NCI-H748 treated with DMSO at 0.1 percent for 48 hours (cell line): ENCODE data around the gene BCAT1.
"Not testable (repeated sequence)": the region's sequence is repeated elsewhere in the genome, so short reads cannot be mapped to it uniquely, and the experiment has no call there.

Source experiments
- DNase-seq: peaks from one replicate; lab custom pipeline; 2025; lab: John Stamatoyannopoulos, UW

Gene BCAT1

GRCh38 chr12:24956351-24956750, 7.5 kb upstream of the BCAT1 start:
- not testable (repeated sequence) for DNase-seq

GRCh38 chr12:24955853-24956252, 7.0 kb upstream of the BCAT1 start:
- no peak for DNase-seq

- no peak for DNase-seq
These were observed 6.5 kb upstream of the BCAT1 start for GRCh38 chr12:24955389-24955788.

GRCh38 chr12:24954261-24954660, 5.4 kb upstream of the BCAT1 start:
- DNase-seq: no peak

GRCh38 chr12:24952389-24952788, 3.5 kb upstream of the BCAT1 start:
- no peak for DNase-seq

GRCh38 chr12:24950231-24950834, 1.4 kb upstream of the BCAT1 start:
- DNase-seq: no peak

GRCh38 chr12:24948420-24948756, 513 bp downstream of the BCAT1 start:
- DNase-seq: no peak

GRCh38 chr12:24947541-24948419, 1.1 kb downstream of the BCAT1 start:
- DNase-seq: no peak

GRCh38 chr12:24945845-24946244, 3.1 kb downstream of the BCAT1 start:
- no peak for DNase-seq

- DNase-seq: no peak
These were observed 3.9 kb downstream of the BCAT1 start for GRCh38 chr12:24945039-24945438.

GRCh38 chr12:24944601-24944975, 4.3 kb downstream of the BCAT1 start:
- no peak for DNase-seq

- no peak for DNase-seq
These were observed 4.8 kb downstream of the BCAT1 start for GRCh38 chr12:24943947-24944600.

GRCh38 chr12:24940157-24940556, 8.7 kb downstream of the BCAT1 start:
- no peak for DNase-seq

GRCh38 chr12:24939551-24939950, 9.3 kb downstream of the BCAT1 start:
- DNase-seq: not testable (repeated sequence)

GRCh38 chr12:24938341-24938740, 10.6 kb downstream of the BCAT1 start:
- DNase-seq: no peak

GRCh38 chr12:24937553-24938244, 11.2 kb downstream of the BCAT1 start:
- DNase-seq: no peak

- DNase-seq: no peak
These were observed 15.1 kb downstream of the BCAT1 start for GRCh38 chr12:24933694-24934407.

GRCh38 chr12:24931666-24932405, 17.1 kb downstream of the BCAT1 start:
- DNase-seq: no peak

- DNase-seq: no peak
These were observed 18.9 kb downstream of the BCAT1 start for GRCh38 chr12:24929953-24930352.

- not testable (repeated sequence) for DNase-seq
These were observed 20.2 kb downstream of the BCAT1 start for GRCh38 chr12:24928533-24929306.
